Lung (tissue), 12 donors: ENCODE measurements around the gene CHAF1B. TPM values are rescaled to one million over a fixed set of nuclear protein-coding genes. Genes with fewer than 3 reads are reported as not detected.

Experiments
- ATAC-seq: fragments of 200-7000 bp; cut with Tn5 transposase; one replicate; pipeline ENCODE4 v1.9.1; 2020; ENCODE audit warnings: moderate number of reproducible peaks; ENCODE audit not compliant: insufficient read depth, low FRiP score
- DNase-seq, 3 donors: peaks; one replicate each; pipeline ENCODE4 v3.0.0-alpha.2; 2013 to 2017
- H3K27ac ChIP-seq, 2 donors: one replicate each; pipeline ENCODE4 v1.5.1; 2013; ENCODE audit warnings: mild to moderate bottlenecking in 2 of 2, moderate library complexity in 2 of 2, control low read depth in 1 of 2, inconsistent platforms in 1 of 2, low read depth in 1 of 2, low read length in 1 of 2
- H3K27me3 ChIP-seq, 3 donors: one replicate each; pipeline ENCODE4 v1.5.1; 2013; ENCODE audit warnings: low read length in 2 of 3; ENCODE audit not compliant: control insufficient read depth in 3 of 3, insufficient read depth in 3 of 3
- H3K36me3 ChIP-seq, 4 donors: one replicate each; pipeline ENCODE4 v1.5.1; 2013; ENCODE audit warnings: low read length in 4 of 4, mild to moderate bottlenecking in 1 of 4, moderate library complexity in 1 of 4; ENCODE audit not compliant: control insufficient read depth in 4 of 4, insufficient read depth in 4 of 4
- H3K4me1 ChIP-seq, 5 donors: one replicate each; pipeline ENCODE4 v1.5.1; 2013; ENCODE audit warnings: low read length in 5 of 5, mild to moderate bottlenecking in 2 of 5, moderate library complexity in 1 of 5; ENCODE audit not compliant: control insufficient read depth in 5 of 5, insufficient read depth in 5 of 5
- H3K4me3 ChIP-seq: one replicate; pipeline ENCODE4 v1.5.1; 2013; ENCODE audit warnings: mild to moderate bottlenecking, control low read depth, moderate library complexity
- H3K9ac ChIP-seq, 2 donors: one replicate each; pipeline ENCODE4 v1.5.1; 2013; ENCODE audit warnings: low read length in 2 of 2, control low read depth in 1 of 2; ENCODE audit not compliant: insufficient read depth in 1 of 2
- H3K9me3 ChIP-seq, 4 donors: one replicate each; pipeline ENCODE4 v1.5.1; 2013; ENCODE audit warnings: low read length in 3 of 4, mild to moderate bottlenecking in 1 of 4, moderate library complexity in 1 of 4; ENCODE audit not compliant: control insufficient read depth in 4 of 4, insufficient read depth in 3 of 4
- WGBS, 2 donors: extraction: QIAGEN DNeasy Blood & Tissue Kit; methylation state at CpG; one replicate each; pipeline ENCODE4 v1.1.7; 2013; 5-methylcytosine and 5-hydroxymethylcytosine counted together
- polyA plus RNA-seq, 2 donors: library from polyadenylated mRNA; stranded (reverse); fragments of 200-250 nt; gene quantifications; one replicate each; pipeline ENCODE4 v1.2.1, GENCODE V29; 2013
- total RNA-seq, 2 donors: library from RNA; depleted of rRNA in 1 of 2; stranded (reverse); fragments of >200 nt in 1 of 2; gene quantifications; one replicate each; pipeline ENCODE4 v1.2.1, GENCODE V29; 2014 to 2021
- TF ChIP-seq, protein P1 (sequence below): IDR thresholded peaks from 2 replicates; pipeline ENCODE4 v1.5.1; 2012; ENCODE audit warnings: mild to moderate bottlenecking; ENCODE audit errors: control extremely low read depth, extremely low read depth
- donor health status: control.
- donor health status: control.
- donor health status: Bipolar disorder and iron deficiency.
- donor health status: healthy.
- donor health status: DM: yes; HTN: yes; CAD: no.

Gene CHAF1B
- total and polyA plus RNA-seq, 4 donors, result 1.3 to 3.4 (median 1.6) TPM

DNA sequence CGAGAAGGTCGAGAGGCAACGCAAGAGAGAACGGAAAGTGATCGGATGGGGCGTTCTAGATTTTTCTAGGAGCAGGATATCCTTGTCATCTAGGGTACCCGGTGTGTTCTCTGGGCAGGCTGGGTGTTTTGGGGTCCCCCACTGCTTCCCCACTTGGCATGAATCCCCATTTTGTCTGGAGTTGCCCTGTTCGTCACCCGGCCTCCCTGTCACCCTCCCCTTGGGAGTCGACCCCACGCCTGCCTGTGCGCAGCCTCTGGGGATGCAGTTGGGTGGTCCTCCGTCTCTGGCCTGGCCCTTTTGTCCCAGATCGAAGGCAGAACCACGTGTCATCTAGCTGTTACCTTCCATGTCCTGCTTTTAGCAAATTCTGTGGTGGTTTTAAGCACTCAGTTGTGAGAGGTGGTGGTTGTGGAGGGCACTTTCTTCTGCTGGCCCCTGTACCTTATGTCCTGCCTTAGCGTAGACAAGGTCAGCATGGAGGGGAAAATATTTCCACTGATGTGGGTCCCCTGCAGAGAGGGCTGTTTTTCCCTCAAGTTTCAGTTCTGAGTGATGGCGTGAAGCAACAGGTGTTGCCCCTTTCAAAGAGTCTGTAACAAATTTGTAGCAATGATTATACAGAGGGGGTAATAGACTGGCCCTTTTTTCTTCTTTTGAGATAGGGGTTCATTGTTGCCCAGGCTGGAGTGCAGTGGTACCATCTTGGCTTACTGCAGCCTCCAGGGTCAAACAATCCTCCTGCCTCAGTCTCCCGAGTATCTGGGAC is 35.6 kb downstream of the CHAF1B start:
- H3K9me3 ChIP-seq, result no peaks in the 10 kb centered on the region
- H3K36me3 ChIP-seq, result no peaks in the 10 kb centered on the region
- no peak overlapping the region for H3K4me3 ChIP-seq
- TF ChIP-seq, protein P1, sequence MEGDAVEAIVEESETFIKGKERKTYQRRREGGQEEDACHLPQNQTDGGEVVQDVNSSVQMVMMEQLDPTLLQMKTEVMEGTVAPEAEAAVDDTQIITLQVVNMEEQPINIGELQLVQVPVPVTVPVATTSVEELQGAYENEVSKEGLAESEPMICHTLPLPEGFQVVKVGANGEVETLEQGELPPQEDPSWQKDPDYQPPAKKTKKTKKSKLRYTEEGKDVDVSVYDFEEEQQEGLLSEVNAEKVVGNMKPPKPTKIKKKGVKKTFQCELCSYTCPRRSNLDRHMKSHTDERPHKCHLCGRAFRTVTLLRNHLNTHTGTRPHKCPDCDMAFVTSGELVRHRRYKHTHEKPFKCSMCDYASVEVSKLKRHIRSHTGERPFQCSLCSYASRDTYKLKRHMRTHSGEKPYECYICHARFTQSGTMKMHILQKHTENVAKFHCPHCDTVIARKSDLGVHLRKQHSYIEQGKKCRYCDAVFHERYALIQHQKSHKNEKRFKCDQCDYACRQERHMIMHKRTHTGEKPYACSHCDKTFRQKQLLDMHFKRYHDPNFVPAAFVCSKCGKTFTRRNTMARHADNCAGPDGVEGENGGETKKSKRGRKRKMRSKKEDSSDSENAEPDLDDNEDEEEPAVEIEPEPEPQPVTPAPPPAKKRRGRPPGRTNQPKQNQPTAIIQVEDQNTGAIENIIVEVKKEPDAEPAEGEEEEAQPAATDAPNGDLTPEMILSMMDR, result no peak
- peaks cover 0 to 19% (median 5%) of the 10 kb centered on the region in 5 donors for H3K4me1 ChIP-seq
- no peak overlapping the region for H3K27ac ChIP-seq
- no peak overlapping the region for H3K9ac ChIP-seq
- no peak for ATAC-seq
- 94 to 95% methylated on average over 18 of the region's 18 CpGs for WGBS, 2 donors
- DNase-seq, result no peak
- H3K27me3 ChIP-seq, result no peaks in the 10 kb centered on the region

DNA sequence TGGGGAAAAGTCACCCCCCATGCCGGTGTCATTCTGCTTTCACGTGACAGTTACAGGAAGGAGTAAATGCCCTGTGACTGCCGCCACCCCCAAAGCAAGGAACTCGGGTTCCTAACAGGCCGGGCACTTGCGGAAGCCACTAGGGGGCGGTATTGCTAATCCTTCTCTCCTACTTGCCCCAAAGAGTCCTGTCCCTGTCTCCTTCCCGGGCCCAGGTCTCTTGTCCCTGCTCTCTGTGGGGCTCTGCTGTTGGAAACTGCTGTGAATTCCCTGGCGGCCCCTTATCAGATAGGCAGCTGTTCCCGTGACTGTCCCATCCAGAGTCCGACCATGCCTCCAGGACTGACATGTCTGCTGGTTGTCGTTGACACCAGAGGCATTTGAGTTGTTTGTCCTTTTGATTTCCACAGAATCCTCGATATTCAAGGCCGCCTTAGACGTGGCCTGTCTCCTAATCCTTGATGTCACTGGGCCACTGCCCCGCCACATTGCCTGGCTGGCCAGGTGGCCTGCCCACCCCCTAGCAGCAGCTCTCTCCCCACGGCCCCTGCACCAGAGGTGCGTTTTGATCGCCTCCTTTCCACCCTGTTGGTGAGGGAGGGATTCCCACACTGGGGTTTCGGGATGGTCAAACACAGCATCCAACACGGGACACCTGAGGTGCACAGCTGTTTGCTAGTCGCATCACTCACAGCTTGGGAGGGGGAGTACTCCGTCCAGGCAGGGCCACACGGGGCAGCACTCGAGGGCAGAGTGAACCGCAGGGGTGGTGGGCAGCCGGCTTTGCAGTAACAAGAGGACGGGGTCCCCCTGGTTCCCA is 37.3 kb downstream of the CHAF1B start:
- WGBS, 2 donors, result 59 to 62% methylated on average over 27 to 28 of the region's 28 CpGs
- no peak for ATAC-seq

DNA sequence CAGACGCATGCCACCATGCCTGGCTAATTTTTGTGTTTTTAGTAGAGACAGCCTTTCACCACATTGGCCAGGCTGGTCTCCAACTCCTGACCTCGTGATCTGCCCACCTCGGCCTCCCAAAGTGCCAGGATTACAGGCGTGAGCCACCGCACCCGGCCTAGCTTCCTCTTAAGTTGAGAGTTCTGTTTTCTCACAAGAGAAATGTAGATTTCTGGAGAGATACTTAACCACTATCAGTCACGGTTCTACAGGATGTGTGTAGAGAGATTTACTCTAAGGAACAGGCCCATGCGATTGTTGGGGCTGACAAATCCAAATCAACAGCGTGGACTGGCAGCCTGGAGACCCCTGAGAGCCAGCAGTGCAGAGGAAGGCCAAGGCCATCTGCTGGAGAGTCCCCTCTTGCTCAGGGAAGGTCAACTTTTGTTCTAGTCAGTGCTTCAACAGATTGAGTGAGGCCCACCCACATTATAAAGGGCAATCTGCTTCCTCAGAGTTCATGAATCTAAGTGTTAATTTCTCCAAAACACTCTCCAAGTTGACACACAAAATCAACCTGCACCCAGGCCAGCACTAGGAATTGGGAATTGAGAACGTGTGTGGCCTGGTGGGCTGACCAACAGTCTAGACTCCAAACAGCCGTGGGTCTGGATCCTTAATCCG is 38.7 kb downstream of the CHAF1B start:
- Histone ChIP-seq H3K9me3 (no peaks in the 10 kb centered on the region), H3K4me3 (no peak overlapping the region), H3K27ac (no peak overlapping the region), H3K36me3 (no peaks in the 10 kb centered on the region), H3K27me3 (no peaks in the 10 kb centered on the region), H3K9ac (no peak overlapping the region), H3K4me1 (peaks cover 0 to 19% (median 5%) of the 10 kb centered on the region in 5 donors)
- TF ChIP-seq, protein P1, result no peak
- WGBS, 2 donors, result 71 to 84% methylated on average over 12 of the region's 12 CpGs
- DNase-seq (no peak), ATAC-seq (no peak)

More for the DNA sequence above, 37.3 kb downstream of the CHAF1B start:
- no peak overlapping the region for H3K4me3 ChIP-seq
- H3K4me1 ChIP-seq, result peaks cover 0 to 19% (median 5%) of the 10 kb centered on the region in 5 donors
- no peak overlapping the region for H3K9ac ChIP-seq
- peak; percentile 52 to 67 (median 65) for DNase-seq
- H3K9me3 ChIP-seq, result no peaks in the 10 kb centered on the region
- H3K27ac ChIP-seq, result no peak overlapping the region
- H3K27me3 ChIP-seq, result no peaks in the 10 kb centered on the region
- TF ChIP-seq, protein P1, result peak; percentile 21
- no peaks in the 10 kb centered on the region for H3K36me3 ChIP-seq
